Epithelial cell of umbilical artery (primary cell): ENCODE measurements around the gene KLHL35. TPM values are rescaled to one million over a fixed set of nuclear protein-coding genes. Genes with fewer than 3 reads are reported as not detected.

ENCODE experiments used
- total RNA-seq: library from RNA; depleted of rRNA; stranded (reverse); fragments of >200 nt; gene quantifications from 2 replicates; pipeline ENCODE4 v1.2.3, GENCODE V29; 2014

KLHL35 gene
- total RNA-seq = 0.30 and 2.9 TPM in 2 replicates

DNA sequence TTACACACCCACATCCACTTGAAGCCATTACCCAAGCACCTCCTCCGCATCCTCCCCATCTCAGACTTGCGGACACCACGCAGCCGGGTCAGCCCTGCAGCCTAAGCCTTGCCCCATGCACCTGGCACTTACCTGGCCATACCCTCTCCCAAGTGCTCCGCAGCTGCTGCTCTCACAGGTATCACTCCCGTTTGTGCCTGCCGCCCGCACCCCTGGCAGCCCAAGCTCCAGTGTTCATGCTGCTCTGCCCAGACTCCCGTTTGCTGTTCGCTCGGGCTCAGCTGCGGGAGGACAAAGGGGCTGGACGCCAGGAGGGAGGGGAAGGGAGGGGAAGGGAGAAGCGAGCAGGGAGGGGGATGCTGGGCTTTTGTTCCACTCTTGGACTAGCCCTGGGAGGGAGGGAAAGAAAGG lies at the start of gene KLHL35:
Gene KLHL35, minus strand, starts transcription at position 293 of the 411 bp plus-strand sequence. CDS start 2,574 bp downstream, outside the sequence.

DNA sequence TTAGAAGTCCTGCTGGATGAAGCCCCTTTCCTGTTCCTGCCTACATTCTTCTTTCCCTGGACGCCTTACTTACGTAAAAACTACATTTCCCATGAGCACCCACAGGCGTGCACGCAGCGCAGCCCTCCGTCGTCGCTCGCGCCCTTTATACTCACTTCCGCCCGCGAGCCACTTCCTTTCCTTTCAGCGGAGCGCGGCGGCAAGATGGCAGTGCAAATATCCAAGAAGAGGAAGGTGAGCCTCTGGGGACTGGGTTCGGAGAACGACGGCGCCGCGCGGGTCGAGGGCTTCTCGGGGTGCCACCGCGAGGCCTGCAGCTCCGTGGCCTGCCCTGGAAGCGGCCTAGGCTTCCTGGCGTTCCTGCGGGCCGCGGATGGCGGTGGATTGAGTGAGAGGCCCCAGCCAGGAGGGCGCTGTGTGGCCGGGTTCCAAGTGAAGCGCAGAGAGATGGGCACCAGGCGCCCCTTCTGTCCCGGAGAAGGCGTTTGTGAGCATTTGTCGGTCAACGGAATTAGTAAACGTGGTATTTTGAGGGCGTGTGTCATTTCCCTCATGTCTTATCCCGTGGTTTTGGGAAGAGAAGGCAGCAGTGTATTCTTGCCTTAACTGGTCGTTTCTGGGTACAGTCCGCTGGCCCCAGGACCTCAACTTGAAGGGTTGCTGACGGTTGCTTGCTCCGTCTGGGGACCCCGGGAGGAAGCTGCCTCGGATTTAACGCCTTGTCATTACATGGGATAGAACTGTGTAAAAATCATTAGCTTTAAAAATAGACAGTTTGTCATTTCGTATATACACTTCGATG lies 33.5 kb downstream of the KLHL35 start, which contains the start of gene RPS3:
Gene RPS3, plus strand, starts transcription at position 175 of the 802 bp plus-strand sequence. Its CDS starts 30 bp downstream, at position 205.

Other genes starting within 250 kb of the KLHL35 start
- under 0.01 TPM in 1 of 2 replicates, not detected in the other for gene TPBGL, start 192.4 kb downstream of the KLHL35 start, total RNA-seq
- 52.0 and 83.9 TPM in 2 replicates for gene ARRB1, start 81.5 kb downstream of the KLHL35 start, total RNA-seq
- gene RPS3, start 33.7 kb downstream of the KLHL35 start, total RNA-seq = 3,189 and 3,408 TPM in 2 replicates
- gene GDPD5, start 92.7 kb upstream of the KLHL35 start, total RNA-seq = 10.1 and 19.1 TPM in 2 replicates
- 633 and 813 TPM in 2 replicates for gene SERPINH1, start 129.1 kb upstream of the KLHL35 start, total RNA-seq
- under 0.01 and 0.15 TPM in 2 replicates for gene MAP6, start 235.8 kb upstream of the KLHL35 start, total RNA-seq